K562 treated with DMSO at 1 percent for 24 hours (cell line): Measurements from ENCODE around the gene ST6GALNAC5. TPM values are rescaled to one million over a fixed set of nuclear protein-coding genes. Genes with fewer than 3 reads are reported as not detected.

Source experiments
- total RNA-seq: library from RNA; unstranded; fragments of 300-600 nt; gene quantifications from 2 replicates; pipeline ENCODE4 v1.2.3, GENCODE V29; 2022; ENCODE audit warnings: low read depth; ENCODE audit not compliant: insufficient read depth

ST6GALNAC5 gene
- 0.13 TPM in 1 of 2 replicates, not detected in the other for total RNA-seq

DNA sequence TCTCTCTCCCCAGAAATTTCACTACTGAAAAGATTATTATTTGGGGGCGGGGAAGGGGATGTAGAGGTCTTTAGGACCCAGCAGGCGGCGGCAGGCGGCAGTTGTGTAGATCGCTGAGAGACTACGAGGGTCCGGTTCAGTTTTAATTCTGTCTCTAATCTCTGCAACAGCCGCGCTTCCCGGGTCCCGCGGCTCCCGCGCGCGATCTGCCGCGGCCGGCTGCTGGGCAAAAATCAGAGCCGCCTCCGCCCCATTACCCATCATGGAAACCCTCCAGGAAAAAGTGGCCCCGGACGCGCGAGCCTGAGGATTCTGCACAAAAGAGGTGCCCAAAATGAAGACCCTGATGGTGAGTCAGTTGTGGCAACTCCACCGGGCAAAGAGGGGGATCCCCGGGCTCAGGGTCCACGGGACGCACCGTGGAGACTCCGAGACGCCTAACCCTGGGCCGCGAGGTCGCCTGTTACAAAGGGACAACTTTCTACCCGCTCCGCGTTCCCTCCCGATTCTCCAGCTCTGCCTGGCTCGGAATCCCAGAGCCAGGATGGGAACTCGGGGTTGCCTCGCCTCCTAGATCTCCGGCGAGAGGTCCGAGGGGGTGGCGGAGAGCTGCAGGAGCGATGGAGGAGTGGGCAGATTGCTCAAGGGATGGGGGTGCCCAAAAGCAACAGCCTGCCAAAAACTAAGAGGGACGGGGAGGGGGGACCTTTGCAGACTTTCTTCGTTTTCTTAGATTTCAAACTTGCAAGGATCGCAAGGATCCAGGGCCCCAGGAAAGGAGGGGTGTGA is at the start of gene ST6GALNAC5:
Gene ST6GALNAC5 (plus strand): TSS at position 139 of the 789 bp plus-strand sequence.

